ENCODE measurements around the gene APBA1. TPM values are rescaled to one million over a fixed set of nuclear protein-coding genes. Genes with fewer than 3 reads are reported as not detected.
A peak's percentile ranks its signal among the peaks of the same experiment; 100 is the strongest.

APBA1 gene
- total and polyA plus RNA-seq, 3 experiments from 2014 or later: 0.09 to 0.13 TPM; not detected in 1

GRCh38 chr9:69564557-69564956 lies 107.6 kb downstream of the APBA1 start:
- Mint-ChIP-seq H3K36me3 (no peaks in the 10 kb centered on the region), H3K4me3 (no peak overlapping the region), H3K9me3 (peaks cover 0 to 1% (median 0%) of the 10 kb centered on the region in 5 donors), H3K4me1 (no peaks in the 10 kb centered on the region), H3K27me3 (peaks cover 8 to 12% of the 10 kb centered on the region in 2 donors), H3K27ac (no peak overlapping the region)
- ChIA-PET CTCF (no interaction called here), POLR2A (no interaction called here)
- no peak overlapping the region for H3K4me3 ChIP-seq (ENCODE audit: low read length)
- H3K27ac ChIP-seq (ENCODE audit: low read depth, low read length): no peak overlapping the region
- H3K27me3 ChIP-seq (ENCODE audit: insufficient read depth, low read length, poor library complexity, severe bottlenecking): no peaks in the 10 kb centered on the region
- H3K36me3 ChIP-seq (ENCODE audit: insufficient read depth, low read length): no peaks in the 10 kb centered on the region
- H3K9me3 ChIP-seq (ENCODE audit: low read length): no peaks in the 10 kb centered on the region
- H3K4me1 ChIP-seq (ENCODE audit: insufficient read depth, low read length): no peaks in the 10 kb centered on the region
- no peak for DNase-seq

DNA sequence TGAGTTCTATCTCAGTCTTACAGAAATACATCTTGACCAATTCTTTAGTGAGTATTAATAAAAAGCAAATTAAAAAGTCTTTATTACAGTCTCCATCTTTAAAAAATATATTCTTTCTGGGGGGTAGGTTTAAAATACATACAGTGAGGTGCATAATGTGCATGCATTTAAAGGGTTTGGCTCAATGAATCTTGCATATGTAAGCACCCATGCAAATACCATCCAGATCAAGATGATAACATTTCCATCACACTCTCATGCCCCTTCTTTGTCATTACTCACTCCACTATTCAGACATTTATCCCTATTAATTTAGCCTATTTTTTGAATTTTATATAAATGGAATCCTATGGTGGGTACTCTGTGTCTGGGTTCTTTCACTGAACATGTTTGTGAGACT lies 113.0 kb downstream of the APBA1 start:
- Mint-ChIP-seq H3K4me3 (no peak overlapping the region), H3K27ac (no peak overlapping the region), H3K4me1 (no peaks in the 10 kb centered on the region), H3K36me3 (no peaks in the 10 kb centered on the region), H3K27me3 (peaks cover 6 to 8% of the 10 kb centered on the region in 2 donors), H3K9me3 (no peaks in the 10 kb centered on the region)
- H3K4me3 ChIP-seq (ENCODE audit: low read length): no peak overlapping the region
- ChIA-PET POLR2A (no interaction called here), CTCF (no interaction called here)
- no peak overlapping the region for H3K27ac ChIP-seq (ENCODE audit: low read depth, low read length)
- no peaks in the 10 kb centered on the region for H3K36me3 ChIP-seq (ENCODE audit: insufficient read depth, low read length)
- peaks cover 4% of the 10 kb centered on the region for H3K27me3 ChIP-seq (ENCODE audit: insufficient read depth, low read length, poor library complexity, severe bottlenecking)
- no peak for DNase-seq
- H3K9me3 ChIP-seq (ENCODE audit: low read length): no peaks in the 10 kb centered on the region
- H3K4me1 ChIP-seq (ENCODE audit: insufficient read depth, low read length): no peaks in the 10 kb centered on the region

GRCh38 chr9:69556707-69557106 lies 115.5 kb downstream of the APBA1 start:
- ChIA-PET POLR2A (no interaction called here), CTCF (no interaction called here)
- H3K4me1 Mint-ChIP-seq: no peaks in the 10 kb centered on the region
- H3K36me3 ChIP-seq (ENCODE audit: insufficient read depth, low read length): no peaks in the 10 kb centered on the region
- H3K27me3 ChIP-seq (ENCODE audit: insufficient read depth, low read length, poor library complexity, severe bottlenecking): peaks cover 4% of the 10 kb centered on the region
- H3K27ac ChIP-seq (ENCODE audit: low read depth, low read length): no peak overlapping the region
- no peaks in the 10 kb centered on the region for H3K4me1 ChIP-seq (ENCODE audit: insufficient read depth, low read length)
- H3K36me3 Mint-ChIP-seq: no peaks in the 10 kb centered on the region
- no peak overlapping the region for H3K4me3 ChIP-seq (ENCODE audit: low read length)
- no peak overlapping the region for H3K27ac Mint-ChIP-seq
- DNase-seq: no peak
- no peak overlapping the region for H3K4me3 Mint-ChIP-seq
- H3K9me3 ChIP-seq (ENCODE audit: low read length): no peaks in the 10 kb centered on the region
- H3K9me3 Mint-ChIP-seq: no peaks in the 10 kb centered on the region
- H3K27me3 Mint-ChIP-seq: peaks cover 3 to 20% of the 10 kb centered on the region in 2 donors

DNA sequence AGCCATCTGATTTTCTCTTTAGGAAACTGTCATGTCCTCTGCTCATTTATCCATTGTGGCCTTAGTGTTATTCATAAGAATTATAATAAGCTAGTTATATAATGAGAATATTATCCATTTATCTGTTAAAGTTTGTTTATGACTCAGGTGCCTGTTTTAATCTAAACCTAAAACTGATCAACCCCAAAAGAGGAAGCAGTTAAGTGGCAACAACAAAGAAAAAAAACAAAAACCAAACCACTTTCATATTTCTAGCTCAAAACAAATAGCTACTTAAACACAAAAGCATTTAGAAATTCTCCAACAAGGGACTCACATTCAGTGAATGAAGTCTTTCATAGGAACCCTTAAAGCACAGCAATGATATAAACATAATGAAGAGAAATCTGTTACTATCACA lies 116.4 kb downstream of the APBA1 start:
- H3K27ac ChIP-seq (ENCODE audit: low read depth, low read length): no peak overlapping the region
- no peaks in the 10 kb centered on the region for H3K36me3 Mint-ChIP-seq
- no peaks in the 10 kb centered on the region for H3K9me3 ChIP-seq (ENCODE audit: low read length)
- no peaks in the 10 kb centered on the region for H3K4me1 Mint-ChIP-seq
- H3K27me3 ChIP-seq (ENCODE audit: insufficient read depth, low read length, poor library complexity, severe bottlenecking): peaks cover 4% of the 10 kb centered on the region
- no peak overlapping the region for H3K27ac Mint-ChIP-seq
- no peak for DNase-seq
- ChIA-PET POLR2A (no interaction called here), CTCF (no interaction called here)
- no peak overlapping the region for H3K4me3 ChIP-seq (ENCODE audit: low read length)
- H3K36me3 ChIP-seq (ENCODE audit: insufficient read depth, low read length): no peaks in the 10 kb centered on the region
- H3K27me3 Mint-ChIP-seq: peaks cover 1 to 14% of the 10 kb centered on the region in 2 donors
- no peak overlapping the region for H3K4me3 Mint-ChIP-seq
- H3K9me3 Mint-ChIP-seq: no peaks in the 10 kb centered on the region
- H3K4me1 ChIP-seq (ENCODE audit: insufficient read depth, low read length): no peaks in the 10 kb centered on the region

DNA sequence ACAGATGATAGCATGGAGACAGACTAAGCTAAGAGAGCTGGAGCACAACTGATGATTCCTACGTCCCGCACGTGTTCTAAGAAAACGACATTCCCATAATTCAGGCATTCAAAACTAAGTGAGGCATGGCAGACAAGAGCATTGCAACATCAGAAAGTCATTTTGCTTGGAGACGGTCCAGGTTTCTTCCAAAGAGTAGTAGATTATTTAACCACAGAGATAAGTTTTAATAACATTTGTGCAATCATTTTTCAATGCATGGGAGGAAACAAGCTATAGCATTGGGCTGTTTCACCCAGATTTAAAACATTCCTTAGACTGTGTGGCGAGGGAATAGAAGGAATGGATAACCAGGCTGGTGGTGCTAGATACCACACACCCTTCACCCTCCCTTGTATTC lies 117.2 kb downstream of the APBA1 start:
- H3K4me1 ChIP-seq (ENCODE audit: insufficient read depth, low read length): no peaks in the 10 kb centered on the region
- peak overlapping the region in 1 of 8 donors; percentile 34 for H3K27ac Mint-ChIP-seq
- no peak overlapping the region for H3K4me3 Mint-ChIP-seq
- no peak overlapping the region for H3K4me3 ChIP-seq (ENCODE audit: low read length)
- H3K27ac ChIP-seq (ENCODE audit: low read depth, low read length): no peak overlapping the region
- no peaks in the 10 kb centered on the region for H3K4me1 Mint-ChIP-seq
- ChIA-PET POLR2A (no interaction called here), CTCF (no interaction called here)
- peaks cover 4% of the 10 kb centered on the region for H3K27me3 ChIP-seq (ENCODE audit: insufficient read depth, low read length, poor library complexity, severe bottlenecking)
- H3K27me3 Mint-ChIP-seq: peaks cover 1 to 18% of the 10 kb centered on the region in 2 donors
- H3K36me3 ChIP-seq (ENCODE audit: insufficient read depth, low read length): no peaks in the 10 kb centered on the region
- DNase-seq: no peak
- H3K9me3 Mint-ChIP-seq: no peaks in the 10 kb centered on the region
- H3K36me3 Mint-ChIP-seq: no peaks in the 10 kb centered on the region
- no peaks in the 10 kb centered on the region for H3K9me3 ChIP-seq (ENCODE audit: low read length)

- Histone ChIP-seq H3K4me3 (ENCODE audit: low read length) (no peak overlapping the region), H3K27me3 (ENCODE audit: insufficient read depth, low read length, poor library complexity, severe bottlenecking) (no peaks in the 10 kb centered on the region), H3K36me3 (ENCODE audit: insufficient read depth, low read length) (no peaks in the 10 kb centered on the region), H3K9me3 (ENCODE audit: low read length) (no peaks in the 10 kb centered on the region), H3K27ac (ENCODE audit: low read depth, low read length) (no peak overlapping the region), H3K4me1 (ENCODE audit: insufficient read depth, low read length) (no peaks in the 10 kb centered on the region)
- H3K4me3 Mint-ChIP-seq: peak overlapping the region in 5 of 7 donors; percentile 20 to 68 (median 44)
- H3K9me3 Mint-ChIP-seq: no peaks in the 10 kb centered on the region
- peak in 3 of 5 donors; percentile 2 to 30 (median 3) for DNase-seq
- ChIA-PET CTCF (no interaction called here), POLR2A (no interaction called here)
- H3K27ac Mint-ChIP-seq: peak overlapping the region in 1 of 8 donors; percentile 78
- H3K4me1 Mint-ChIP-seq: peaks cover 4 to 6% (median 4%) of the 10 kb centered on the region in 3 donors
- peaks cover 0 to 29% of the 10 kb centered on the region in 2 donors for H3K27me3 Mint-ChIP-seq
- H3K36me3 Mint-ChIP-seq: no peaks in the 10 kb centered on the region
Observed at GRCh38 chr9:69549310-69550202, 122.6 kb downstream of the APBA1 start.

DNA sequence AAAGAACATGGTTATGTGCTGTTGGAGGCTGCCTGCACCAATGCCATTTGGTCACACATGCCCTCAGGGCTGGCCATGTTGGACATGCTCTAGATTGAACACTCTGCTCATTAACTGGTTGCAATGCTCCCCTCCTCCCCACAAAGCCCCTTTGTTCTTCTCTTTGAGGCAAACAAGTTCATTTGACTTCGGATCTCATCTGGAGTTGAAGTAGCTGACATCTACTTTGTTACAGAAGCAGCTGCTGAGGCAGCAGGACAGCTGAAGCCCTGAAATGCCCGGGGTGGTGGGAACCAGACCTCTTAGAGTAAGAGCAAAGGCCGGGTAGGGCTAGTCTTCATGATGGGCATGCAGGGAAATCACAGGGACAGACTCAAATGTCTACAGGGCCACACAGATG lies 123.5 kb downstream of the APBA1 start:
- CTCF ChIA-PET: no interaction called here
- POLR2A ChIA-PET: no interaction called here
- Mint-ChIP-seq H3K27ac (no peak overlapping the region), H3K27me3 (peaks cover 0 to 25% of the 10 kb centered on the region in 2 donors), H3K4me3 (peak overlapping the region in 1 of 7 donors; percentile 25), H3K36me3 (no peaks in the 10 kb centered on the region), H3K9me3 (no peaks in the 10 kb centered on the region), H3K4me1 (peaks cover 4 to 6% (median 4%) of the 10 kb centered on the region in 3 donors)
- no peaks in the 10 kb centered on the region for H3K9me3 ChIP-seq (ENCODE audit: low read length)
- no peak overlapping the region for H3K4me3 ChIP-seq (ENCODE audit: low read length)
- no peaks in the 10 kb centered on the region for H3K4me1 ChIP-seq (ENCODE audit: insufficient read depth, low read length)
- H3K27ac ChIP-seq (ENCODE audit: low read depth, low read length): no peak overlapping the region
- no peak for DNase-seq
- no peaks in the 10 kb centered on the region for H3K36me3 ChIP-seq (ENCODE audit: insufficient read depth, low read length)
- no peaks in the 10 kb centered on the region for H3K27me3 ChIP-seq (ENCODE audit: insufficient read depth, low read length, poor library complexity, severe bottlenecking)

- Mint-ChIP-seq H3K36me3 (no peaks in the 10 kb centered on the region), H3K27me3 (peaks cover 2 to 17% of the 10 kb centered on the region in 2 donors), H3K4me3 (no peak overlapping the region), H3K27ac (no peak overlapping the region), H3K9me3 (no peaks in the 10 kb centered on the region), H3K4me1 (peaks cover 4 to 6% (median 4%) of the 10 kb centered on the region in 3 donors)
- ChIA-PET POLR2A (no interaction called here), CTCF (no interaction called here)
- no peaks in the 10 kb centered on the region for H3K9me3 ChIP-seq (ENCODE audit: low read length)
- H3K4me1 ChIP-seq (ENCODE audit: insufficient read depth, low read length): no peaks in the 10 kb centered on the region
- H3K36me3 ChIP-seq (ENCODE audit: insufficient read depth, low read length): no peaks in the 10 kb centered on the region
- no peak overlapping the region for H3K4me3 ChIP-seq (ENCODE audit: low read length)
- H3K27ac ChIP-seq (ENCODE audit: low read depth, low read length): no peak overlapping the region
- no peaks in the 10 kb centered on the region for H3K27me3 ChIP-seq (ENCODE audit: insufficient read depth, low read length, poor library complexity, severe bottlenecking)
- DNase-seq: no peak
Observed at GRCh38 chr9:69546265-69546664, 125.9 kb downstream of the APBA1 start.

Data from CD8-positive, alpha-beta memory T cell (primary cell).